ENCODE results near the gene HAGHL.
A peak's percentile ranks its signal among the peaks of the same experiment; 100 is the strongest.
"Not testable (repeated sequence)": the region's sequence is repeated elsewhere in the genome, so short reads cannot be mapped to it uniquely, and the experiment has no call there.

Gene HAGHL

DNA sequence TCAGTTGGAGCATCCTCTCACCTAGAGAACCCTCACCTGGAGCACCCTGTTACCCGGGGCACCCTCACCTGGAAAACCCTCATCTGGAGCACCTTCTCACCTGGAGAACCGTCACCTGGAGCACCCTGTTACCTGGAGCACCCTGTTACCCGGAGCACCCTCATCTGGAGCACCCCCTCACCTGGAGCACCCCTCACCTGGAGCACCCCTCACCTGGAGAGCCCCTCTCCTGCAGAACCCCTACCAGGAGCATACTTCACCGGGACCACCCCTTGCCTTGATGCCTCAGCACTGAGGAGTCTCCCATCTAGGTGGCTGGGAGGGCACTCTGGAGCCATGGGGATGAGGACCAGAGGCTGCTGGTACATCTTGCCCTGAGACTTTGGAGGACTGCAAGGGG is 17.9 kb upstream of the HAGHL start:
- DNase-seq, result no peak

DNA sequence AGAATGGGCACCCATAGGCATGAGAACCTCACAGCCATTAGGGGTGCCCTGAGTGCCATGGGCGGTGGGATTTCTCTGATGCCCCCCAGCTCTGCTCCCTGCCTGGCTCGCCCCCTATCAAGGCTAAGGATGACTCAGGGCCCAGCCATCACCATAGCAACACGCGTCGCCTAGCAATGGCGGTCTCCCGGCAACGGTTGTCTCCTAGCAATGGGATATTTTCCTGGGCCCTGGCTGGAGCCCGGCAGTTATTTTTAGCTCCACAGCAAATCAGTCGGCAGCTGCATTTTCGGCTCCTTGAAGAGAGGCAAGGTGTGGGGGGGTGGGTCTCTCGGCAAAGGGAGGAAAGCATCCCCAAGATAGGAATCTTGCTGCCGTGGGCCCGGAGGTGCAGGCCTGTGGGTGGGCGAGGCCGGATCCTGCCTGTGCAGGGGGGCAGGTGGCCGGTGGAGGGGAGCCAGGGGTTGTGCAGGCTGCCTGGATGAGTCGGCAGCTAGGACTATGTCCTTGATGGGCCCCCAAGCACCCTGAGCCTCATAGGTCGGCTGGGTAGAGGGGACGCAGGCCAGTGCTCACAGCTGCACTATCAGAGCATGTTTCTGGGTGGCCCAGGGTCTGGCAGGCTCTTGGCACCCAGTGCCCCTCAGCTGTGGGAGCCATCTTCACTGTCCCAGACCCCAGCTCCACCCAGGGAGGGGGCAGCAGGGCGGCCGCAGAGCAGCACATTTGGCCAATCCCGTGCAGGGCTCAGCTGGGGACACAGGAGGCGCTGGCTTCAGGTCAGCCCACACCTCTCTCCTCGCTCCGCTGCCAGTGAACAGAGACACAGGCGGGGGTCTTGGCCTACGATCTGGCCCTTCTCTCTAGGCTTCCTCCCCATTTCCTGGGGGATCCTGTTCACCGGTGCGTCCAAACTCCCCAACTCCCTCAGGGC is 17.1 kb upstream of the HAGHL start:
- DNase-seq, result peak; percentile 86

DNA sequence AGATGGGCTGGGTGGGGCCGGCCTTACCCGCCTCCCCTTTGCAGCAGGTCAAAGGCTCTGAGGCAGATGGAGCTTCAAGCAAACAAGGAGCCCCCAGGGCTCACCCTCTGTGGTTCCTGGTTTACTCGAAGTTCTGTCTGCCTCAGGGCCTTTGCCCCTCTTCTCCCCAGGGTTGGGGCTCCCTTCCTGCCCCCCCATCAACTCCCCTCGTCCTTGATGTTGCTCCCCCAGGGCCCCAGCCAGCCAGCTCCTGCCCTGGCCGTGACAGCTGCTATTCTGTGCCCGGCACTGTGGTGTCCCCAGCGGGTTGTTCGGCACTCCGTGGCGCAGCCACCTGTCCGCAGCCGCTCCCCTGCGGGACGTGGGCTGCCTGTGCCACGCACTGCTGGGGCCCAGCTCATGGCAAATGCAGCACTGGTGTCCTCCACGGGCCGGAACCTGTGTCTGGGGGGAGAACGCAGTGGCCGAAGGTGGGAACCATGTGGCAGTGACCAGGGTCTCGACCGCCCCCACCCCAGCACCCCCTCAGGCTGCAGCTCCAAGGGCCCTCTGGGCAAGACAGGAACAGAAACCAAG is 16.3 kb upstream of the HAGHL start:
- DNase-seq, result no peak

DNA sequence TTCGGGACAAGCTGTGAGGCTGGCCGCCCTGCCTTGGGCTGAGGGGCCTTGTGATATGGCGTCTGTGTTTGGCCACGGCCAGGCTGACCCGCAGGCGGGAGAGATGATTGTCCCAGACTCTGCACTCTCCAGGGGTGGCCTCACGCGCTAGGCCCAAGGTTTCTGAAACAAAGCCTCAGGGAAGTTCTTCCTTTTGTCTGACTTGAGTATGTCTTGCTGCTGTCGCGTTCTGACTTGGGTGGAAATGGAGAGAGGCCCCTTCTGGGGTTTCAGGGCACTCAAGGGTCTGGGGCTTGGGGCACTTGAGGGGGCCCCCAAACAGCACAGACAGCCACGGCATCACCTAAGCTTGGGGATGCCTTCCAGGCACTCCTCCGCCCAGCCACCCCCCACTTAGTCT is 15.8 kb upstream of the HAGHL start:
- DNase-seq, result no peak

DNA sequence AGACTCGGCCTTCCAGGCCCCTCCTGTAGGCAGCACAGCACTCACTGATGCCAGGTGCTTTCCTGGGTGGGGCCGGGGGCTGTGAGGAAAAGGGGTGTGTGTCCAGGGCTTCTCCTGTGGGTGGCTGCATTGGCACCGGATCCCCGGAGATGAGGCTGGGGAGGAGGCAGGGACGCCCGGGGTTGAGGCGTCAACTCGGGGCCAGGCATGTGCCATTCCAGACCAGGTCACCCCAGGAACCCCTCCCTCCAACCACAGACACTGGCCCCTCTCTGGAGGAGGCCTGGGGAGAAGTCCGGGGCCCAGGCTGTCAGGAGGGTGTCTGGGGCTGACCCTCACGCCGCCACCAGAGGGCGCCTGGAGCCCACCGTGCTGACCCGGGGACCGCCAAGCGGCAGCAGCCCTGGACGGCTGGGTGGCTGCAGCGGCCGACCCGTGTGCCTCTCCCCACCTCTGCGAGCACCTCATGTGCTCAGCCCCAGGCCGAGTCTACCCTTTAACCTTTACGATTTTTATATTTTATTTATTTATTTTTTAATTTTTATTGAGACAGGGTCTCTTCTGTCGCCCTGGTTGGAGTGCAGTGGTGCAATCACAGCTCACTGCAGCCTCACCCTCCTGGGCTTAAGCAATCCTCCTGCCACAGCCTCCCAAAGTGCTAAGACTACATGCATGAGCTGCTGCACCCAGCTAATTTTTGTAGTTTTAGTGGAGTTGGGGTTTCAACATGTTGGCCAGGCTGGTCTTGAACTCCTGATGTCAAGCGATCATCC is 15.2 kb upstream of the HAGHL start:
- peak; percentile 29 for DNase-seq

DNA sequence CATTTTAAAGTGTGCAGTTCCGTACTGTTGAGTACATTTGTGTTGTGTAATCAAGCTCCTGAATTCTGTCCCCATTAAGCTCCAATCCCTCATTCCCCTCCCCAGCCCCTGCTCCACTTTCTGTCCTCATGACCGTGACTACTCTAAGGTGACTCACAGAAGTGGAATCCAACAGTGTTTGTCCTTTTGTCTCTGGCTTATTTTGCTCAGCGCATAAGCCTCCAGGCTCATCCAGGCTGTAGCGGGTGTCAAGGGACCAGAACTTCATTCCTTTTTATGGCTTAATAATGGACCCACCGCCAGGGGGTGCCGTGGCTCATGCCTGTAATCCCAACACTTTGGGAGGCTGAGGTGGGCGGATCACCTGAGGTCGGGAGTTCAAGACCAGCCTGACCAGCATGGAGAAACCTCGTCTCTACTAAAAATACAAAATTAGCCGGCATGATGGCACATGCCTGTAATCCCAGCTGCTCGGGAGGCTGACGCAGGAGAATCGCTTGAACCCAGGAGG is 14.1 kb upstream of the HAGHL start:
- not testable (repeated sequence) for DNase-seq

DNA sequence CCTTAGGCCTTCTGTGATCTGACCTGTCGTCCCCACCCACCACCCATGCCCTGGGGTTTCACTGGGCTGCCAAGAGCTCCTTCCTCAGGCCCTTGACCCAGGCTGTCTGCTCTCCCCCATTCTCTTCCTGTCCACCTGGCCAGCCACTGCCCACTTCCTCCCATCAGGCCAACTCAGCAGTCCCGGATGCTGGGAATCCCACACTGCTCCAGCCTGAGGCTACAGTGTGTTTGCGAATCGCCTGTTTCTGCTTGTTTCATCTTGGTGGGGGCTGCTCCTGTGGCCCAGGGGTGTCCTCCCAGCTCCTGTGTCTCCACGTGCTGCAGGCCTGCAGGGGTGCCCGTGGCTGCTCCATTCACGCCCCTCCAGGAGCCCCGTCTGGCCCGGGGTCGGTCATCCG is 12.8 kb upstream of the HAGHL start:
- no peak for DNase-seq

DNA sequence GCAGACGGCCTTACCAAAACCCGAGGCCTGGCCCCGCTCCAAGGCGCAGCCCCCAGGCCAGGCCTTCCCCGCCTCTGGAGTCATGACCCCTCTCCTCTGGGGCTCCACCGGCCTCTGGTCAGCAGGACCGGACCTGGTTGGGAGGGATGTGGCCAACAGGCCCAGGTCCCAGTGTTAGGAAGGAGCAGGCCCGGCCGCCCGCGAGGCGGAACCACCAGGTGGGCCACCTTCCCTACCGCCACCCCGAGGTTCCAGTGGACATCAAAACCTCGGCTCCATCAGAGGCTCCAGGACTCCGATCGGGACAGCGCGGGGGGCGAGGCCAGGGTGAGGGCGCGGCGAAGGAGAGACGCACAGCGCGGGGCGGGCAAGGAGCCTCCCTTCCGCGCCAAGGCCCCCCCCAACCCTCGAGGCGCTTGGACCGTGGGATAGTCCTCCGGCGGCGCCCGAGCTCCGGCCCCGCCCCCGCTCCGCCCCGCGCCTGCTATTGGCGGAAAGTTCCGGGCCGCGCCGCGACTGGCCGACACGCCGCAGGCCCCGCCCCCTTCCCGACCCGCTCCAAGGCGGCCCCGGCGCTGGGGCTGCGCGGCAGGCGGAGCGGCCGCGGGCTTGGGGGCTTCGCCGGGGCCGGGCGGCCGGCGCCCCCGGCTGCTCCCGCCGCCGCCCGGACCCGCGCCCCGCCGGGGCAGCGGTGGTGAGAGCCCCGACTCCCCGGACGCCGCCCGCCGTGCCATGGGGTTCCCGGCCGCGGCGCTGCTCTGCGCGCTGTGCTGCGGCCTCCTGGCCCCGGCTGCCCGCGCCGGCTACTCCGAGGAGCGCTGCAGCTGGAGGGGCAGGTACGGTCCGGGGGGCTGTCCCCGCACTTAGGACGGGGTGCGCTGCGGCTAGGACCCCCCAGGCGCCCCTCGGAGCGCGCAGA is 12.1 kb upstream of the HAGHL start, which contains the start of gene METRN:
METRN (plus strand) TSS at position 561 of the 919 bp plus-strand sequence; CDS start at position 733, 172 bp downstream.
- DNase-seq, result peak; percentile 42

DNA sequence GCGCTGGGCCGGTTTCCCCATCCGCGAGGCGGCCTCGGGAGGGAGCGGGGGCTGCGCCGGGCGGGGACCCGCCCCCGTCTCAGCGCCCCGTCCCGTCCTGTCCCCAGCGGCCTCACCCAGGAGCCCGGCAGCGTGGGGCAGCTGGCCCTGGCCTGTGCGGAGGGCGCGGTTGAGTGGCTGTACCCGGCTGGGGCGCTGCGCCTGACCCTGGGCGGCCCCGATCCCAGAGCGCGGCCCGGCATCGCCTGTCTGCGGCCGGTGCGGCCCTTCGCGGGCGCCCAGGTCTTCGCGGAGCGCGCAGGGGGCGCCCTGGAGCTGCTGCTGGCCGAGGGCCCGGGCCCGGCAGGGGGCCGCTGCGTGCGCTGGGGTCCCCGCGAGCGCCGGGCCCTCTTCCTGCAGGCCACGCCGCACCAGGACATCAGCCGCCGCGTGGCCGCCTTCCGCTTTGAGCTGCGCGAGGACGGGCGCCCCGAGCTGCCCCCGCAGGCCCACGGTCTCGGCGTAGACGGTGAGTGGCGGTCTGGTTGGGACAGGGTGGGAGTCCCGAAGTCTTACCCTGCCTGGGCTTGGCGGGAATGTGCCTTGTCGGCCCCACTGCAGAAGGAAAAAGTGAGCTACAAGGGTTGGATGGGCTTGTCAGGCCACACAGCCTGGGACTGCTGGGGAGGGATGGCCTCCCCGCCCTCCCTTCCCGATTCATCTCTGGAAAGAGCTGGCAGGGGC is 11.3 kb upstream of the HAGHL start:
- DNase-seq, result no peak

DNA sequence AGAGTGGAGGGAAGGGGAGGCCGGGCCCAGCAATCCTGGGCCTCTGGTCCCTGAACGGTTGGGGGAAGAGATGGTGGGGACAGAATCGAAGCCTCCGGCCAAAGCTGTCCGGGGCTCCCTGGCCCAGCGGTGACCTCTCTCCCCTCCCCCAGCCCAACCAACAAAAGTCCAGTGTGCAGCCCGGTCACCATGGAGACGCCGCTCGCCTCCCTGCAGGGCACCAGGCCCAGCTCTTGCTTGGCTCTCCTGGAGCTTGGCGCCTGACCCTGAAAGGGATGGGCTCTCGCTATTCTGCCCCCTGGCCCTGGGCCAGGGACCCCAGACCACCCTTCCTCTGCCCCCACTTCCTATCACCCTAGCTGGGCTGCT is 10.7 kb upstream of the HAGHL start:
- DNase-seq, result no peak

DNA sequence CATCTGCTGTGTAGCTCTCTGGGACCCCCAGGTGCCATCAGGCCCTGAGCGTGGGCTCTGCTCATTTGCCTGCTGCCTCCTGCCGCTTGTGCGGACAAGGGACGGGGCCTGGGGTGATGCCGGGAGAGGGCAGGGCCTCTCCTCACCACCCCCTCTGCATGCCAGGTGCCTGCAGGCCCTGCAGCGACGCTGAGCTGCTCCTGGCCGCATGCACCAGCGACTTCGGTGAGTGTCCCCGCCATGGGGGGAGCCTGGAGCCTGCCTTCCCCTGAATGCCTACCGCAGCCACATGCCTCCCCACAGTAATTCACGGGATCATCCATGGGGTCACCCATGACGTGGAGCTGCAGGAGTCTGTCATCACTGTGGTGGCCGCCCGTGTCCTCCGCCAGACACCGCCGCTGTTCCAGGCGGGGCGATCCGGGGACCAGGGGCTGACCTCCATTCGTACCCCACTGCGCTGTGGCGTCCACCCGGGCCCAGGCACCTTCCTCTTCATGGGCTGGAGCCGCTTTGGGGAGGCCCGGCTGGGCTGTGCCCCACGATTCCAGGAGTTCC is 10.1 kb upstream of the HAGHL start:
- no peak for DNase-seq

DNA sequence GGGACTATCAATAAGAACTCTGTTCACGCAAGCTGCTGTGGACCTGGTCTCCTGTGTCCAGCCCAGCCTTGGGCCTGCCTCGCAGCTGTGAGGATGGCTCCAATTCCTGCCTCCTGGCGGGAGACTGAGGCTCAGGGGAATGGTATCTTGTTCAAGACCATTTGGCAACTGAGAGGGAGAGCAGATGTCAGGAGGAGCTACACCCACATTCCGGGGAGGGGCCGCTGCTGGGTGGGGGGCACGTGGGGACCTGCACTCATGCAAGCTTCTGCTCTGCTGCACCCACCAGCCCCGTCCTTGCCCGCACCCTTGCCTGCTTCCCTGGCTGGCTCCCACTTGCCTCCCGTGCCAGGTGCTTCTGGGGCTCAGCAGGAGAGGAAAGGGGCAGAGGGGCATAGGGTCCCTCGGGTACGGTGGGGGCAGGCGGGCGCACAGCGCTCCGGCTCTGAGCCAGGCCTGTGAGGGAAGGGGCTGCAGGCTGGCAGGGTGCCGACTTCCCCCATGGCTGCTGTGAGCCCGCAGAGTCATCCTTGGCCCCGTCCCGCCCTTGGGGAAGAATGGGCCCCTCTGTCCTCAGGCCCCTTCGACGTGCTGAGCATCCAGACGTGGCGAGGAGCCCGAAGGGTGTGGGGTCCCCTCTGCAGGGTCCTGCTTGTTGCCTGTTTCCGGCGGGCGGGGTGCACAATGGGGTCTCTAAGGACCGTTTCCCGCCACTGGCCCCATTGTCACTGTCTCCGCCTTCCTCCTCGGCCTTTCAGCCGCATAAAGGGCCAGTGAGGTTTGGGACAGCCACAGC is 9.3 kb upstream of the HAGHL start:
- DNase-seq, result no peak

DNA sequence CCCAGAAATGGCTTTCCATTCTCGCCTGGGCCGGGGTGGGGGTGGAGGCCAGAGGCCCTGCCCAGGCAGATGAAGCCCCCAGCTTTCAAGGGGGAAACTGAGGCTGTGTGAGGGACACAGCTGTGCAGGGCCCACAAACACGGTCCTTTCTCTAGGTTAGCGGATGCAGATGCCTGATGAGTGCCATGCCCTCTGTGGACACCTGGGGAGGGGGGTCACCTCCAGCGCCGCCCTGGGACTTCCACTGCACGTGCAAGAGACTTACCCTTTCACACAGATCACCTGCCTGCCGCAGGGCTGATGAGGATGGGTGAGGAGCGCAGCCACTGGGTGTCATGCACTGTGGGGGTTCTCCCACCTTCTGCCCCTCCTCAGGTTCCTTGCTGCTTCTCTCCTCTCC is 8.5 kb upstream of the HAGHL start:
- DNase-seq, result no peak

DNA sequence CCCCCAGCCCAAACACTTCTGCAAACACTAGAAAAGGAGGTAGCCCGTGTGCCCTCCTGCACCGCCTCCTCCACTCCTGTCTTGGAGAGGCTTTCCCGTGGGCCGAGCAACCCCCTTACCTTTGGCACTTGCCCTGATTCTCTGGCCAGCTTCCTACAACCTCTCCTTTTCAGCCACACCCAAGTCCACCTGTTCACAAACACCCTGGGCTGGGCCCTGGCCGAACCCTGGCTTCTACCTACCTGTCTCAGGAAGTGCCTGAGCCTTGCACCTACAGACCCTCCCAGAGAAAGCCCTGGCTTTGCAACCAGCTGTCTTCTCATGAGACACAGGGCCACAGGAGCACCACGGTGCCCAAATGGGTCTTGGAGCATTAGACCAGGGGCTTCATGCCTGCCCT is 8.0 kb upstream of the HAGHL start:
- DNase-seq, result no peak

DNA sequence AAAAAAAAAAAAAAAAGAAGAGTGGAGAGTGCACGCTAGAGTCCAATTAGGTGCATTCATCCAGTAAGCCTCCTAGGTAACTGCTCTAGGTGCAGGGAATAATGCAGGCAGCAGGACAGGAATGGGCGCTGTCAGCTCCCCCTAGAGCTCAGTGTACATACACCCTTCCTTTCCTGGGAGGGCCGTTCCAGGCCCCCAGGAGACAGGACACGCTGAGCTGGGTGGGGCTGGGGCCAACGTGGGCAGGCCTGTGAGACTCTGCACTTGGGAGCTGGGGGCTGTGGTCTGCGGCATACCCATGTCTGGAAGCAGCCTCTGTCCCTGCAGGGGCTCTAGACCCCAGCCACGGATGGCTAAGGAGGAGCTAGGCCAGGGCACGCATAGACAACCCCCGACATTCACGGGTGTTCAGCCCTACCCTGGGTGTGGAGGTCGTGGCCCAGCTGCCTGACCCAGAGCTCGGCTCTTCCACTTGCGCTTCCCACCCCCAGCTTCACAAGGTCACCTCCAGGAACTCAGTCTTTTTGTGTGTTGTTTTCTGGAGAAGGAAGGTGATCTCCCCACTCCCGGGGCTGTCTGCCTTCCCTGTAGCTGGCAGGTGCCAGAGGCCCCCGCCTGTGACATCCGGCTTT is 7.0 kb upstream of the HAGHL start:
- DNase-seq, result peak; percentile 58

DNA sequence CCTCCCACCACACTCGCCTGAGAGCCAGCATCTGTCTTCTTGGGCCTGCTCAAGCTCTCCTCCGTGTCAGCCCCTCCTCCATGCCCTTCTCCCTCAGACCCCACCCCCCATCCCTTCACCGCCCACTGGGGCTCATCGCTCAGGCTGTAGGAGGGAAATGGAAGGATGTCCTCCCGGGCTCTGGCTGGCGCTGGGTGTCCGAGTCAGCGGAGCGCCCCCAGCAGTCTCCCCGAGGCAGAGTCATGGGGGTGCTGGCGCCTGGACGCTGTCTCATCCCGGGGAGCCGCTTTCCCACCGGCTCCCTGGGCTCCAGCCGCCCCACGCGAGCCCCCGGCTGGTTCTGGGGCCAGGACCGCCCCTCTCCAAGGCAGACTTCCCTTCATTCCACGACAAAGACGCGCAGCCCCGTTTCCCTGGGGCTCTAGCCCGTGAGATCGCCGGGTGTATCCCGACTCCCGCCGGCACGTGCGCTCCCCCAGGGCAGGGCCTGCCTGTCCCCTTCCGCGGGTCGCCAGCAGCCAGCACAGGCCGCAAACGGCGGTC is 6.4 kb upstream of the HAGHL start:
- DNase-seq, result peak; percentile 33

DNA sequence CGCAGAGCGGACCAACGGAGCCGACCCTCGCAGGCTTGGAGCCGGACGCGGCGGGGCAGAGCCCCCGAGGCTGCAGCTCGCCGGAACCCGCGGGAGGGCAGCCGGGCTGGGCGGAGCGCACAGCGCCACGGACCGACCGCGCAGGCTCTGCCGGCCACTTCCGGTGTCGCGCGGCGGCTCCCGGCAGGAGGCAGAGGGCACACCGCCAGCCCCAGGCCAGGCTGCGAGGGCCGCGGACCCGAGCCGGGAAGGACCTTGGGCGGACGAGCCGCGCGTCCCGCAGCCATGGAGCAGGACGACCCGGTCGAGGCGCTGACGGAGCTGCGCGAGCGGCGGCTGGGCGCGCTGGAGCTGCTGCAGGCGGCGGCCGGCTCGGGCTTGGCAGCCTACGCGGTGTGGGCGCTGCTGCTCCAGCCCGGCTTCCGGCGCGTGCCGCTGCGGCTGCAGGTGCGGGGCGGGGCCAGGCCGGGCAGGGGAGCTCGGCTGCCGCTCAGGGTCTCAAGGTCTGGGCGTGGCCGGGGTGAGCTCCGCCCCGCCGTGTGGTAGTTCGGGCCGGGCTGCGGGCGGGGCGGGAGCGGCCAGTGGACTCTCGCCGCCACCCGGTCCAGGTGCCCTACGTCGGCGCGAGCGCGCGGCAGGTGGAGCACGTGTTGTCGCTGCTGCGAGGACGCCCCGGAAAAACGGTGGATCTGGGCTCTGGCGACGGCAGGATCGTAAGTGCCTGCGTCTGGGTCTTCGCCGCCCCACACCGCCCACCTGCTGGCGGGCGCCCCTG is 5.7 kb upstream of the HAGHL start, which contains the start of gene ANTKMT:
ANTKMT (plus strand) TSS at position 157 of the 775 bp plus-strand sequence; CDS start at position 286, 129 bp downstream.
- DNase-seq, result peak; percentile 68

DNA sequence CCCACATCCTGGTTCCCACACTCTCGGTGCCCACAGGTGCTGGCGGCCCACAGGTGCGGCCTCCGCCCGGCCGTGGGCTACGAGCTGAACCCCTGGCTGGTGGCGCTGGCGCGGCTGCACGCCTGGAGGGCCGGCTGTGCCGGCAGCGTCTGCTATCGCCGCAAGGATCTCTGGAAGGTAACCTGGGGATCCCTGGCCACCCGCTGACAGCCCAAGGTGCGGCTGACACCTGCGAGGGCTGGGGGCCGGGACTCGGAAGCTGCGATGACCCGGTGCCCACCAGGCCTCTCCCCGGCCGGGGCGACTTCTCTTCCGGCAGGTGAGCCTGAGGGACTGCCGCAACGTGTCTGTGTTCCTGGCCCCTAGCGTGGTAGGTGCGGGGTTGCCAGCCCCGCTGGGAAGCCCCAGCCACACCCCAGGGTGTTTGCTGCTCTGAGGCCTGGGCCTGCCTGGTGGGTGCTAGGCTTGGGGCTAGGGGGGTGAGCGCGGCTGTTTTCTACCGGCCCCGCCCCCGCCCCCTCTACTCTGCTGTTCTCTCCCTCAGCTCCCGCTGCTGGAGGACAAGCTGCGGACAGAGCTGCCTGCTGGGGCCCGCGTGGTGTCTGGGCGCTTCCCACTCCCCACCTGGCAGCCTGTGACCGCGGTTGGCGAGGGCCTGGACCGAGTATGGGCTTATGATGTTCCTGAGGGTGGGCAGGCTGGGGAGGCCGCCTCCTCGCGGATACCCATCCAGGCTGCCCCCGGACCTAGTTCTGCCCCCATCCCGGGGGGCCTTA is 5.0 kb upstream of the HAGHL start:
- no peak for DNase-seq

Data from DMS79 (cell line).